Body of pancreas (tissue), 4 donors: Measurements from ENCODE around the gene VMAC.

ENCODE experiments used
- CTCF ChIP-seq, 7 experiments: fragments of 450-650 bp in 4 of 7; fragments of 200-600 bp in 3 of 7; sonication (generic) in 3 of 7; IDR thresholded peaks; one replicate each; pipeline ENCODE4 v1.5.1; 2016 to 2019; ENCODE audit warnings: antibody characterized with exemption in 7 of 7
- POLR2A ChIP-seq, 3 donors: fragments of 450-650 bp; IDR thresholded peaks; one replicate each; pipeline ENCODE4 v1.6.1; 2016; ENCODE audit warnings: antibody characterized with exemption in 3 of 3, mild to moderate bottlenecking in 2 of 3

GRCh38 chr19:5877882-5878281 lies 26.8 kb upstream of the VMAC start:
- TF ChIP-seq POLR2A (IDR thresholded peaks at IDR 0.05) (no peak), CTCF (IDR thresholded peaks at IDR 0.05) (no peak)
